ENCODE measurements around the gene SNAP23. TPM values are rescaled to one million over a fixed set of nuclear protein-coding genes. Genes with fewer than 3 reads are reported as not detected.

Gene SNAP23
- total RNA-seq, 1 experiment from 2014 or later = 68.3 TPM

DNA sequence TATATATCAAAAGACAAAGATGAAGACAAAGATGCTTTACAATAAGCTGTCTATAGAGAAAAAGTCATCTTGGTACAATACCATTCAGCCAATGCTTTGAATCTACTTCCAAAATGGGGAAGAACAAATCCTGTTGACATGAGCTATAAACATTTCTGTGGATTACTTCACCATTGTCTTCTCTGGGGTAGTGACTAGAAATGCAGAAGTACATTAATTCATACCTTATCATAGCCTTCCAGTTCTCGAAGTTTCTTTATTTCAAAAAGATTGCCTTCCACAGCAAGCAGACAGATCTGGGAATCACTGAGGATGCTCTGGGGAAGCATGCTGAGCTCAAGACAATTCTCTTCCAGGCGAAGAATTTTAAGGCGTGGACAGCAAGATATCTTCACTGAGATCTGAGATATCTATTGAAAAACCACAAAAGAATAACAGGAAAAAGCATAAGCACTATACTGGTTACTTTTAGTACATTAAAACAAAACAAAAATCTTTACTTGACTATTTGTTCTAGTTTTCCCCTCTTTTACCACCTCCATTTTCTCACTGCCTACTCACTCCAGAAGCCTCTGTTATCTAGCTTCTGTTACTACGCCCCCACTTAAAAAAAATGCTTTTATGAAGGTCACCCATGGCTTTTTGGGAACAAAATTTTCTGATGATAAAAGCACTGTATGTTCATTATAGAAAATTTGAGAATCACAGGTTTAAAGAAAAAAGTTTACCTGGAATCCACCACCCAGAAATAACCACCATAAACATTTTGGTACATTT is 49.6 kb downstream of the SNAP23 start (continued):
- TF ChIP-seq ETV6 (CRISPR knock-in tag; IDR thresholded peaks at IDR 0.05) (no peak), HMGA2 (CRISPR knock-in tag; IDR thresholded peaks at IDR 0.05) (no peak), GABPB1 (CRISPR knock-in tag; IDR thresholded peaks at IDR 0.05) (no peak), NFATC4 (CRISPR knock-in tag; IDR thresholded peaks at IDR 0.05) (no peak)

DNA sequence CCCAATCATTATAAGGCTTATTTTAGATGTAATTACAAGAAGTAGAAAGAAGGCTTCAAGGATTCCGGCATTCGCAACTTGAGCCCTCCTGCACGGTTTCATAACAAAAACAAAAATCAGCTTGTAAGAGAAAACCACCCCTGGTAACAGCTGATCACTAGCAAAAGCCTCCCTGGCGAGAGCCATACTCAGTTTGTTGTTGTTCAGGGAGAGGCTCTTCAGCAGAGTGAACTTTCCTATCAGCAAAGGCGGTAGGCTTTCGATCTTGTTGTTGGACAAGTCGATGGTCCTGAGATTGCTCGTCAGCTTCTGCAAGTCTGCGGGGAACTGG is 52.4 kb downstream of the SNAP23 start:
- ChIA-PET CTCF (interaction anchor here (1.0 kb wide), 2 partner anchors 44 to 72 kb away, joined by 3 to 5 read pairs; no protein-coding TSS in a partner anchor), POLR2A (interaction anchor here (0.6 to 3.0 kb wide), 5 partner anchors 27 to 89 kb away, joined by 3 to 9 read pairs (median 3); partner anchors contain the start of genes STARD9 and ZNF106)
- ATAC-seq = no peak
- Mint-ChIP-seq H3K27ac (peak overlapping the region; percentile 70; the same call in 1 of the 2 replicates), H3K36me3 (peaks cover 8% of the 10 kb centered on the region; the same call in 1 of the 2 replicates), H3K27me3 (ENCODE audit: low read depth) (no peaks in the 10 kb centered on the region), H3K4me1 (peaks cover 14% of the 10 kb centered on the region), H3K9me3 (no peaks in the 10 kb centered on the region), H3K4me3 (peak overlapping the region; percentile 93)
- TF ChIP-seq OVOL2 (CRISPR knock-in tag; IDR thresholded peaks at IDR 0.05; ENCODE audit: borderline replicate concordance) = no peak
- no peak for DNase-seq (ENCODE audit: low spot score)

DNA sequence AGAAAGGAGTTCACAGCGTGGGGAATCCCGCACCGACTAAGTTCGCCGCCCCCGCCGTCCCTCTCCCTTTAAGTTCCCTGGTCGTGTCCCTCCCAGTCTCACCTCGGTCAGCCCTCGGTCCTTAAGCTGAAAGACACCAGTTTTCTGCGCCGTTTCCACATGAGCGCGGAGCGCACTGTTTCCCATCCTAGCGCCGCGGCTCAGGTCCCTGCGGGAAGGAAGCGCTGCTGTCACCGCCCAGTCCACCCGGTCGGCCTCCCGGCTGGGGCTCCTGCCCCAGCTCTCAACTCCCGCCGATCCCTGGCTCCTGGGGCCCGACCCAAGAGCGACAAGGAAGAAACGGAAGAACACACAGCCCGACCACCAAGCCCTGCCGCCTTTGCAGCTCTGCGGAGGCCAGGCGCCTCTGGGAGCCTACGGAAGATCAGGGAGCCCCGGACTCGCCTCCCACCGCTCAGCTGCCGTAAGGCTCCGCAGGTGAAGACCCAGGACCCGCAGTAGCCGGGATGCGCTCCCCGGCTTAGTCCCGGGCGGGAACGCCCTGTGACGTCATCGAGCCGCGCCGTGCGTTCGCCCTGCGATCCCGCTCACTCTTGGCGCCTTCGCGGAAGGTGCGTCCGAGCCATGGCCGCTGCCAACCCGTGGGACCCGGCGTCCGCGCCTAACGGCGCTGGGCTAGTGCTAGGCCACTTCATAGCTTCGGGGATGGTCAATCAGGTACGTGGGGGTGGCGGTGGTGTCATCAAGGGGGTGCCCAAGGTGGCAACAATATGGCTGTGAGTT is 53.0 kb downstream of the SNAP23 start, which contains the start of the genes HAUS2 and LRRC57:
Gene HAUS2, plus strand, starts transcription at position 590 of the 783 bp plus-strand sequence. Its CDS starts 35 bp downstream, at position 625.
Gene LRRC57, minus strand, starts transcription at position 545 of the 783 bp plus-strand sequence. Its CDS starts 359 bp downstream, at position 186.
- Mint-ChIP-seq H3K4me1 (peaks cover 14% of the 10 kb centered on the region), H3K36me3 (peaks cover 8% of the 10 kb centered on the region; the same call in 1 of the 2 replicates), H3K4me3 (peak within 1 kb of the TSS; percentile 93), H3K27ac (peak within 1 kb of the TSS; percentile 97), H3K27me3 (ENCODE audit: low read depth) (no peaks in the 10 kb centered on the region), H3K9me3 (no peaks in the 10 kb centered on the region)
- peak; percentile 95 for DNase-seq (ENCODE audit: low spot score)
- POLR2A ChIA-PET = interaction anchor here (0.6 to 3.0 kb wide), 4 partner anchors 27 to 88 kb away, joined by 3 to 9 read pairs (median 4); partner anchors contain the start of genes STARD9 and ZNF106
- peak; percentile 89 for ATAC-seq
- CTCF ChIA-PET = interaction anchor here (1.0 kb wide), 2 partner anchors 43 to 71 kb away, joined by 3 to 5 read pairs; no protein-coding TSS in a partner anchor
- TF ChIP-seq, protein P1, sequence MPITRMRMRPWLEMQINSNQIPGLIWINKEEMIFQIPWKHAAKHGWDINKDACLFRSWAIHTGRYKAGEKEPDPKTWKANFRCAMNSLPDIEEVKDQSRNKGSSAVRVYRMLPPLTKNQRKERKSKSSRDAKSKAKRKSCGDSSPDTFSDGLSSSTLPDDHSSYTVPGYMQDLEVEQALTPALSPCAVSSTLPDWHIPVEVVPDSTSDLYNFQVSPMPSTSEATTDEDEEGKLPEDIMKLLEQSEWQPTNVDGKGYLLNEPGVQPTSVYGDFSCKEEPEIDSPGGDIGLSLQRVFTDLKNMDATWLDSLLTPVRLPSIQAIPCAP (CRISPR knock-in tag; IDR thresholded peaks at IDR 0.05) = peak; percentile 50; the same call in 1 of the 2 replicates
- TF ChIP-seq, protein P2, sequence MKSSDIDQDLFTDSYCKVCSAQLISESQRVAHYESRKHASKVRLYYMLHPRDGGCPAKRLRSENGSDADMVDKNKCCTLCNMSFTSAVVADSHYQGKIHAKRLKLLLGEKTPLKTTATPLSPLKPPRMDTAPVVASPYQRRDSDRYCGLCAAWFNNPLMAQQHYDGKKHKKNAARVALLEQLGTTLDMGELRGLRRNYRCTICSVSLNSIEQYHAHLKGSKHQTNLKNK (CRISPR knock-in tag; IDR thresholded peaks at IDR 0.05) = no peak
- TF ChIP-seq EMX1 (CRISPR knock-in tag; IDR thresholded peaks at IDR 0.05) = no peak
- TF ChIP-seq, protein P3, sequence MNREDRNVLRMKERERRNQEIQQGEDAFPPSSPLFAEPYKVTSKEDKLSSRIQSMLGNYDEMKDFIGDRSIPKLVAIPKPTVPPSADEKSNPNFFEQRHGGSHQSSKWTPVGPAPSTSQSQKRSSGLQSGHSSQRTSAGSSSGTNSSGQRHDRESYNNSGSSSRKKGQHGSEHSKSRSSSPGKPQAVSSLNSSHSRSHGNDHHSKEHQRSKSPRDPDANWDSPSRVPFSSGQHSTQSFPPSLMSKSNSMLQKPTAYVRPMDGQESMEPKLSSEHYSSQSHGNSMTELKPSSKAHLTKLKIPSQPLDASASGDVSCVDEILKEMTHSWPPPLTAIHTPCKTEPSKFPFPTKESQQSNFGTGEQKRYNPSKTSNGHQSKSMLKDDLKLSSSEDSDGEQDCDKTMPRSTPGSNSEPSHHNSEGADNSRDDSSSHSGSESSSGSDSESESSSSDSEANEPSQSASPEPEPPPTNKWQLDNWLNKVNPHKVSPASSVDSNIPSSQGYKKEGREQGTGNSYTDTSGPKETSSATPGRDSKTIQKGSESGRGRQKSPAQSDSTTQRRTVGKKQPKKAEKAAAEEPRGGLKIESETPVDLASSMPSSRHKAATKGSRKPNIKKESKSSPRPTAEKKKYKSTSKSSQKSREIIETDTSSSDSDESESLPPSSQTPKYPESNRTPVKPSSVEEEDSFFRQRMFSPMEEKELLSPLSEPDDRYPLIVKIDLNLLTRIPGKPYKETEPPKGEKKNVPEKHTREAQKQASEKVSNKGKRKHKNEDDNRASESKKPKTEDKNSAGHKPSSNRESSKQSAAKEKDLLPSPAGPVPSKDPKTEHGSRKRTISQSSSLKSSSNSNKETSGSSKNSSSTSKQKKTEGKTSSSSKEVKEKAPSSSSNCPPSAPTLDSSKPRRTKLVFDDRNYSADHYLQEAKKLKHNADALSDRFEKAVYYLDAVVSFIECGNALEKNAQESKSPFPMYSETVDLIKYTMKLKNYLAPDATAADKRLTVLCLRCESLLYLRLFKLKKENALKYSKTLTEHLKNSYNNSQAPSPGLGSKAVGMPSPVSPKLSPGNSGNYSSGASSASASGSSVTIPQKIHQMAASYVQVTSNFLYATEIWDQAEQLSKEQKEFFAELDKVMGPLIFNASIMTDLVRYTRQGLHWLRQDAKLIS (CRISPR knock-in tag; IDR thresholded peaks at IDR 0.05; ENCODE audit: borderline replicate concordance) = no peak
- TF ChIP-seq SMAD3 (CRISPR knock-in tag; IDR thresholded peaks at IDR 0.05; ENCODE audit: borderline replicate concordance) = no peak
- TF ChIP-seq, protein P4, sequence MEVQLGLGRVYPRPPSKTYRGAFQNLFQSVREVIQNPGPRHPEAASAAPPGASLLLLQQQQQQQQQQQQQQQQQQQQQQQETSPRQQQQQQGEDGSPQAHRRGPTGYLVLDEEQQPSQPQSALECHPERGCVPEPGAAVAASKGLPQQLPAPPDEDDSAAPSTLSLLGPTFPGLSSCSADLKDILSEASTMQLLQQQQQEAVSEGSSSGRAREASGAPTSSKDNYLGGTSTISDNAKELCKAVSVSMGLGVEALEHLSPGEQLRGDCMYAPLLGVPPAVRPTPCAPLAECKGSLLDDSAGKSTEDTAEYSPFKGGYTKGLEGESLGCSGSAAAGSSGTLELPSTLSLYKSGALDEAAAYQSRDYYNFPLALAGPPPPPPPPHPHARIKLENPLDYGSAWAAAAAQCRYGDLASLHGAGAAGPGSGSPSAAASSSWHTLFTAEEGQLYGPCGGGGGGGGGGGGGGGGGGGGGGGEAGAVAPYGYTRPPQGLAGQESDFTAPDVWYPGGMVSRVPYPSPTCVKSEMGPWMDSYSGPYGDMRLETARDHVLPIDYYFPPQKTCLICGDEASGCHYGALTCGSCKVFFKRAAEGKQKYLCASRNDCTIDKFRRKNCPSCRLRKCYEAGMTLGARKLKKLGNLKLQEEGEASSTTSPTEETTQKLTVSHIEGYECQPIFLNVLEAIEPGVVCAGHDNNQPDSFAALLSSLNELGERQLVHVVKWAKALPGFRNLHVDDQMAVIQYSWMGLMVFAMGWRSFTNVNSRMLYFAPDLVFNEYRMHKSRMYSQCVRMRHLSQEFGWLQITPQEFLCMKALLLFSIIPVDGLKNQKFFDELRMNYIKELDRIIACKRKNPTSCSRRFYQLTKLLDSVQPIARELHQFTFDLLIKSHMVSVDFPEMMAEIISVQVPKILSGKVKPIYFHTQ (CRISPR knock-in tag; IDR thresholded peaks at IDR 0.05) = no peak
- no peak for TF ChIP-seq NFYB (CRISPR knock-in tag; conservative IDR thresholded peaks at IDR 0.05; ENCODE audit: low read depth)
- TF ChIP-seq, protein P5, sequence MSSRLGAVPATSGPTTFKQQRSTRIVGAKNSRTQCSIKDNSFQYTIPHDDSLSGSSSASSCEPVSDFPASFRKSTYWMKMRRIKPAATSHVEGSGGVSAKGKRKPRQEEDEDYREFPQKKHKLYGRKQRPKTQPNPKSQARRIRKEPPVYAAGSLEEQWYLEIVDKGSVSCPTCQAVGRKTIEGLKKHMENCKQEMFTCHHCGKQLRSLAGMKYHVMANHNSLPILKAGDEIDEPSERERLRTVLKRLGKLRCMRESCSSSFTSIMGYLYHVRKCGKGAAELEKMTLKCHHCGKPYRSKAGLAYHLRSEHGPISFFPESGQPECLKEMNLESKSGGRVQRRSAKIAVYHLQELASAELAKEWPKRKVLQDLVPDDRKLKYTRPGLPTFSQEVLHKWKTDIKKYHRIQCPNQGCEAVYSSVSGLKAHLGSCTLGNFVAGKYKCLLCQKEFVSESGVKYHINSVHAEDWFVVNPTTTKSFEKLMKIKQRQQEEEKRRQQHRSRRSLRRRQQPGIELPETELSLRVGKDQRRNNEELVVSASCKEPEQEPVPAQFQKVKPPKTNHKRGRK (CRISPR knock-in tag; IDR thresholded peaks at IDR 0.05; ENCODE audit: borderline replicate concordance) = no peak
- TF ChIP-seq TP53 (CRISPR knock-in tag; IDR thresholded peaks at IDR 0.05) = no peak
- no peak for TF ChIP-seq TEAD4 (CRISPR knock-in tag; IDR thresholded peaks at IDR 0.05)
- TF ChIP-seq ETV6 (CRISPR knock-in tag; IDR thresholded peaks at IDR 0.05) = peak; percentile 42; the same call in 1 of the 2 replicates
- TF ChIP-seq HMGA2 (CRISPR knock-in tag; IDR thresholded peaks at IDR 0.05) = no peak
- TF ChIP-seq, protein P6, sequence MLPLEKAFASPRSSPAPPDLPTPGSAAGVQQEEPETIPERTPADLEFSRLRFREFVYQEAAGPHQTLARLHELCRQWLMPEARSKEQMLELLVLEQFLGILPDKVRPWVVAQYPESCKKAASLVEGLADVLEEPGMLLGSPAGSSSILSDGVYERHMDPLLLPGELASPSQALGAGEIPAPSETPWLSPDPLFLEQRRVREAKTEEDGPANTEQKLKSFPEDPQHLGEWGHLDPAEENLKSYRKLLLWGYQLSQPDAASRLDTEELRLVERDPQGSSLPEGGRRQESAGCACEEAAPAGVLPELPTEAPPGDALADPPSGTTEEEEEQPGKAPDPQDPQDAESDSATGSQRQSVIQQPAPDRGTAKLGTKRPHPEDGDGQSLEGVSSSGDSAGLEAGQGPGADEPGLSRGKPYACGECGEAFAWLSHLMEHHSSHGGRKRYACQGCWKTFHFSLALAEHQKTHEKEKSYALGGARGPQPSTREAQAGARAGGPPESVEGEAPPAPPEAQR (CRISPR knock-in tag; IDR thresholded peaks at IDR 0.05) = no peak
- no peak for TF ChIP-seq MXD4 (CRISPR knock-in tag; IDR thresholded peaks at IDR 0.05; ENCODE audit: borderline replicate concordance)
- TF ChIP-seq ZNF396 (CRISPR knock-in tag; IDR thresholded peaks at IDR 0.05; ENCODE audit: borderline replicate concordance) = no peak
- no peak for TF ChIP-seq SMAD4 (CRISPR knock-in tag; IDR thresholded peaks at IDR 0.05)
- TF ChIP-seq NR1H2 (CRISPR knock-in tag; IDR thresholded peaks at IDR 0.05) = no peak
